ENCODE data around the gene ADAMTS10. TPM values are rescaled to one million over a fixed set of nuclear protein-coding genes. Genes with fewer than 3 reads are reported as not detected.
"Not testable (repeated sequence)": the region's sequence is repeated elsewhere in the genome, so short reads cannot be mapped to it uniquely, and the experiment has no call there.

Gene ADAMTS10
- total RNA-seq, 2 experiments from 2014 or later: not detected

- H4K20me1 ChIP-seq (ENCODE audit: insufficient read depth, low read length): no peaks in the 10 kb centered on the region
- no peaks in the 10 kb centered on the region for H3K9me2 ChIP-seq (ENCODE audit: insufficient read depth, low read length)
- DNase-seq (ENCODE audit: low spot score): no peak
- ChIA-PET CTCF (ENCODE audit: unreplicated experiment) (no interaction called here), POLR2A (no interaction called here)
- intact Hi-C loops (cut with micrococcal nuclease; ENCODE audit: unreplicated experiment): no loop called here
- no peak overlapping the region for H3K4me2 ChIP-seq (ENCODE audit: low read length)
- H3K79me2 ChIP-seq (ENCODE audit: insufficient read depth, low read depth, low read length): no peaks in the 10 kb centered on the region
- TF ChIP-seq EZH2phosphoT487 (IDR thresholded peaks at IDR 0.05; ENCODE audit: borderline replicate concordance, low read depth, low read length): no peak
- TF ChIP-seq, protein P1, sequence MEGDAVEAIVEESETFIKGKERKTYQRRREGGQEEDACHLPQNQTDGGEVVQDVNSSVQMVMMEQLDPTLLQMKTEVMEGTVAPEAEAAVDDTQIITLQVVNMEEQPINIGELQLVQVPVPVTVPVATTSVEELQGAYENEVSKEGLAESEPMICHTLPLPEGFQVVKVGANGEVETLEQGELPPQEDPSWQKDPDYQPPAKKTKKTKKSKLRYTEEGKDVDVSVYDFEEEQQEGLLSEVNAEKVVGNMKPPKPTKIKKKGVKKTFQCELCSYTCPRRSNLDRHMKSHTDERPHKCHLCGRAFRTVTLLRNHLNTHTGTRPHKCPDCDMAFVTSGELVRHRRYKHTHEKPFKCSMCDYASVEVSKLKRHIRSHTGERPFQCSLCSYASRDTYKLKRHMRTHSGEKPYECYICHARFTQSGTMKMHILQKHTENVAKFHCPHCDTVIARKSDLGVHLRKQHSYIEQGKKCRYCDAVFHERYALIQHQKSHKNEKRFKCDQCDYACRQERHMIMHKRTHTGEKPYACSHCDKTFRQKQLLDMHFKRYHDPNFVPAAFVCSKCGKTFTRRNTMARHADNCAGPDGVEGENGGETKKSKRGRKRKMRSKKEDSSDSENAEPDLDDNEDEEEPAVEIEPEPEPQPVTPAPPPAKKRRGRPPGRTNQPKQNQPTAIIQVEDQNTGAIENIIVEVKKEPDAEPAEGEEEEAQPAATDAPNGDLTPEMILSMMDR (conservative IDR thresholded peaks at IDR 0.05; ENCODE audit: low read length): no peak
- no peak overlapping the region for H2AFZ ChIP-seq (ENCODE audit: low read length)
- H3K36me3 ChIP-seq (ENCODE audit: insufficient read depth, low read length): no peaks in the 10 kb centered on the region
- H3K9me3 ChIP-seq (ENCODE audit: low read length): no peaks in the 10 kb centered on the region
- no TSS peak for BruUV-seq (replicated peaks)
- H3K27ac ChIP-seq (ENCODE audit: low read depth, low read length, poor library complexity, severe bottlenecking): no peak overlapping the region
- no peaks in the 10 kb centered on the region for H3K4me1 ChIP-seq (ENCODE audit: insufficient read depth, low read length, poor library complexity, severe bottlenecking)
- no peak overlapping the region for H3K4me3 ChIP-seq (ENCODE audit: low read depth, low read length, poor library complexity, severe bottlenecking)
Observed at GRCh38 chr19:8561075-8561764, 49.3 kb downstream of the ADAMTS10 start.

DNA sequence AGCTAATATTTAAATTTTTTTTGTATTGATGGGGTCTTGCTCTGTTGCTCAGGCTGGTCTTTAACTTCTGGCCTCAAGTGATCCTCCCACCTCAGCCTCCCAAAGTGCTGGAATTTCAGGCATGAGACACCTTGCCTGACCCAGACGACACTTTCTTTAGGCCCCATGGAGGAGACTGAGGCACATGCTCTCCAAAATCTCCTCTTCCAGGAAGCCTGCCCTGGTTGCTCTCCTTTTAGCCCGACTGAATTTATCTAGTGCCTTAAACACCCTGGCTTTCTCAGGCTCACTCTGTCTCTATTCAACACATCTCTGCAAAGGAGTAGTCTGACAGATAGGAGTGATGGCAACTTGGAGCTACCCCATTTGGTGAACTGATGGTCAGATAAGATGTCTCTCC, 52.2 kb downstream of the ADAMTS10 start:
- intact Hi-C loops (cut with micrococcal nuclease; ENCODE audit: unreplicated experiment): no loop called here
- Histone ChIP-seq H2AFZ (ENCODE audit: low read length) (no peak overlapping the region), H3K79me2 (ENCODE audit: insufficient read depth, low read depth, low read length) (no peaks in the 10 kb centered on the region), H3K27ac (ENCODE audit: low read depth, low read length, poor library complexity, severe bottlenecking) (no peak overlapping the region), H3K36me3 (ENCODE audit: insufficient read depth, low read length) (no peaks in the 10 kb centered on the region), H3K9me2 (ENCODE audit: insufficient read depth, low read length) (no peaks in the 10 kb centered on the region), H3K9me3 (ENCODE audit: low read length) (no peaks in the 10 kb centered on the region), H3K4me3 (ENCODE audit: low read depth, low read length, poor library complexity, severe bottlenecking) (no peak overlapping the region), H3K4me1 (ENCODE audit: insufficient read depth, low read length, poor library complexity, severe bottlenecking) (no peaks in the 10 kb centered on the region), H3K4me2 (ENCODE audit: low read length) (no peak overlapping the region), H4K20me1 (ENCODE audit: insufficient read depth, low read length) (no peaks in the 10 kb centered on the region)
- POLR2A ChIA-PET: interaction anchor here (0.6 kb wide), 1 partner anchor 9 kb away, joined by 5 read pairs; no protein-coding TSS in a partner anchor
- no peak for DNase-seq (ENCODE audit: low spot score)
- no TSS peak for BruUV-seq (replicated peaks)
- no peak for TF ChIP-seq EZH2phosphoT487 (IDR thresholded peaks at IDR 0.05; ENCODE audit: borderline replicate concordance, low read depth, low read length)
- TF ChIP-seq, protein P1 (conservative IDR thresholded peaks at IDR 0.05; ENCODE audit: low read length): no peak
- CTCF ChIA-PET (ENCODE audit: unreplicated experiment): no interaction called here

- H3K4me1 ChIP-seq (ENCODE audit: insufficient read depth, low read length, poor library complexity, severe bottlenecking): no peaks in the 10 kb centered on the region
- no peak overlapping the region for H3K4me3 ChIP-seq (ENCODE audit: low read depth, low read length, poor library complexity, severe bottlenecking)
- ChIA-PET POLR2A (interaction anchor here (0.5 to 0.6 kb wide), 2 partner anchors 9 to 815 kb away, joined by 3 to 5 read pairs; no protein-coding TSS in a partner anchor), CTCF (ENCODE audit: unreplicated experiment) (no interaction called here)
- no peaks in the 10 kb centered on the region for H3K9me3 ChIP-seq (ENCODE audit: low read length)
- no TSS peak for BruUV-seq (replicated peaks)
- intact Hi-C loops (cut with micrococcal nuclease; ENCODE audit: unreplicated experiment): no loop called here
- H2AFZ ChIP-seq (ENCODE audit: low read length): no peak overlapping the region
- TF ChIP-seq, protein P1 (conservative IDR thresholded peaks at IDR 0.05; ENCODE audit: low read length): no peak
- no peak for TF ChIP-seq EZH2phosphoT487 (IDR thresholded peaks at IDR 0.05; ENCODE audit: borderline replicate concordance, low read depth, low read length)
- DNase-seq (ENCODE audit: low spot score): no peak
- H4K20me1 ChIP-seq (ENCODE audit: insufficient read depth, low read length): no peaks in the 10 kb centered on the region
- H3K9me2 ChIP-seq (ENCODE audit: insufficient read depth, low read length): no peaks in the 10 kb centered on the region
- H3K36me3 ChIP-seq (ENCODE audit: insufficient read depth, low read length): no peaks in the 10 kb centered on the region
- H3K79me2 ChIP-seq (ENCODE audit: insufficient read depth, low read depth, low read length): no peaks in the 10 kb centered on the region
- no peak overlapping the region for H3K4me2 ChIP-seq (ENCODE audit: low read length)
- H3K27ac ChIP-seq (ENCODE audit: low read depth, low read length, poor library complexity, severe bottlenecking): no peak overlapping the region
Observed at GRCh38 chr19:8557642-8558238, 52.8 kb downstream of the ADAMTS10 start.

DNA sequence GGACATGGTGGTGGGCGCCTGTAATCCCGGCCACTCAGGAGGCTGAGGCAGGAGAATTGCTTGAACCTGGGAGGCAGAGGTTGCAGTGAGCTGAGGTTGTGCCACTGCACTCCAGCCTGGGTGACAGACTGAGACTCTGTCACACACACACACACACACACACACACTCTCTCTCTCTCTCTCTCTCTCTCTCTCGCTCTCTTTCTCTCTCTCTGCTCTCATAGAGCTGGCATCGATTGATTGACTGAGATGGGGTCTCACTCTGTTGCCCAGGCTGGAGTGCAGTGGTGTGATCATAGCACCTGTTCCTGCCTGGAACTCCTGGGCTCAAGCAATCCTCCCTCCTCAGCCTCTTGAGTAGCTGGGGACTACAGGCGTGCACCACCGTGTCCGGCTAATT, 56.8 kb downstream of the ADAMTS10 start:
- H3K4me3 ChIP-seq (ENCODE audit: low read depth, low read length, poor library complexity, severe bottlenecking); POLR2A ChIA-PET; DNase-seq (ENCODE audit: low spot score); H4K20me1 ChIP-seq (ENCODE audit: insufficient read depth, low read length); H3K9me3 ChIP-seq (ENCODE audit: low read length); H3K4me1 ChIP-seq (ENCODE audit: insufficient read depth, low read length, poor library complexity, severe bottlenecking); CTCF ChIA-PET (ENCODE audit: unreplicated experiment); H3K79me2 ChIP-seq (ENCODE audit: insufficient read depth, low read depth, low read length); H2AFZ ChIP-seq (ENCODE audit: low read length); H3K9me2 ChIP-seq (ENCODE audit: insufficient read depth, low read length); BruUV-seq (replicated peaks); H3K4me2 ChIP-seq (ENCODE audit: low read length); H3K36me3 ChIP-seq (ENCODE audit: insufficient read depth, low read length); H3K27ac ChIP-seq (ENCODE audit: low read depth, low read length, poor library complexity, severe bottlenecking); intact Hi-C loops (cut with micrococcal nuclease; ENCODE audit: unreplicated experiment): not testable (repeated sequence)

Measured in OCI-LY7 (cell line).